BLaER1 (cell line): ENCODE measurements around the gene ZNF14.

Source experiments
- H3K27ac ChIP-seq: shearing (Covaris generic); formaldehyde crosslinking; 2 replicates; pipeline ENCODE4 v1.8.1; 2022
- H3K27me3 ChIP-seq: shearing (Covaris generic); formaldehyde crosslinking; 2 replicates; pipeline ENCODE4 v1.8.1; 2022
- H3K36me3 ChIP-seq: shearing (Covaris generic); formaldehyde crosslinking; 2 replicates; pipeline ENCODE4 v1.8.1; 2022
- H3K4me1 ChIP-seq: shearing (Covaris generic); formaldehyde crosslinking; 2 replicates; pipeline ENCODE4 v1.8.1; 2022
- H3K4me2 ChIP-seq: shearing (Covaris generic); formaldehyde crosslinking; 2 replicates; pipeline ENCODE4 v1.8.1; 2022
- H3K4me3 ChIP-seq: shearing (Covaris generic); formaldehyde crosslinking; 2 replicates; pipeline ENCODE4 v1.8.1; 2022
- H3K9ac ChIP-seq: shearing (Covaris generic); formaldehyde crosslinking; 2 replicates; pipeline ENCODE4 v1.8.1; 2022
- H3K9me3 ChIP-seq: shearing (Covaris generic); formaldehyde crosslinking; 2 replicates; pipeline ENCODE4 v1.8.1; 2022
- H4K20me1 ChIP-seq: shearing (Covaris generic); formaldehyde crosslinking; 2 replicates; pipeline ENCODE4 v1.8.1; 2022
- Cebpa-rat ChIP-seq: shearing (Covaris generic); IDR thresholded peaks from 2 replicates; pipeline ENCODE4 v1.8.1; 2022

The ZNF14 gene

DNA sequence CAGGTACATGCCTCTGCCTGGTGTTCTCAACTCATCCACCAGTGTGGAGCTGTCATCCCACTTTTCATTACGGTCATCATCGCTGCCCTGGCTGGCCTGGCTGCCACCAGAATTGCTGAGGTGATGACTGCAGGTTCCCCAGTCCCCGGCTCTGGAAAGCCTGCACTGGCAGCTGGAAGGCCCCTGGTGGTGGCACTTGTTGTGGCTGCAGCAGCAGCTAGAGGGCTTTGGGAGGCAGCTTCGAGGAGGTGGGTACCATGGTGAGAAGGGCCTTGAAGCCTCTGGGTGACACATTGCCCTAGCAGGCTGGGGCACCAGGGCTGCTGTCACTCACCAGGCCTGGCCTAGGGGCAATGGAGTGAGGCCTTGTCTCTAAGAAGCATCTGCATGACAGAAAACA, 25.3 kb upstream of the ZNF14 start:
- H4K20me1 ChIP-seq = no peaks in the 10 kb centered on the region
- TF ChIP-seq Cebpa-rat = no peak
- H3K27me3 ChIP-seq = no peaks in the 10 kb centered on the region
- H3K4me3 ChIP-seq = no peak overlapping the region
- H3K4me1 ChIP-seq = no peaks in the 10 kb centered on the region
- no peak overlapping the region for H3K9ac ChIP-seq
- no peak overlapping the region for H3K4me2 ChIP-seq
- peaks cover 44% of the 10 kb centered on the region for H3K9me3 ChIP-seq
- no peak overlapping the region for H3K27ac ChIP-seq
- H3K36me3 ChIP-seq = no peaks in the 10 kb centered on the region

DNA sequence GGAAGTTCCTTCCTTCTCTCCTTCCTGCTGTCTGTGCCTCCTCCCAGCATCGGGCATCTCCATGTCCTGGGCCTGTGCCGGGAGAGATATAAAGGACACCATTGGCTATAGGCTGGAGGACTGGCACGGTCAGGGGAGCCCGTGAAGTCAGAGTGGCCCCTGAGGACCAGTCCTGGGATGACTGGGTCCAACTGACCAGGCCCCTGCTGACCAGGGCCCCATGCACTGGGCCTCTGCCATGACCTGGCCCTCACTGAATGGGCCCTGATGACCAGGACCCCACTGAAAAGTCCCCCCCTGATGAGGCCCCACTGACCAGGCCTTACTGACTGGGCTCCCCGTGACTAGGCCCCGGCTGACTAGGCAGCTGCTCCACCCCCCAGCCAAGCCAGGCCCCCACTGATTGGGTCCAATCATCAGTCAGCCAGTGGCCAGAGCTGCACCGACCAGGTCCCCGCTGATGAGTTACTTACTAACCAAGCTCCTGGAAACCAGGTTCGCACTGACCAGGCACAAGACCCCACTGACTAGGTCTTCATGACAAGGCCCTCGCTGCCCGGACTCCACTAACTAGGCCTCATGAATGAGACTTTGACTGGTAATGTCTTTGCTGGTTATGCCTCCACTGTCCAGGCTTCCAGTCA, 20.0 kb upstream of the ZNF14 start:
- no peak overlapping the region for H3K4me2 ChIP-seq
- H4K20me1 ChIP-seq = no peaks in the 10 kb centered on the region
- H3K4me1 ChIP-seq = no peaks in the 10 kb centered on the region

DNA sequence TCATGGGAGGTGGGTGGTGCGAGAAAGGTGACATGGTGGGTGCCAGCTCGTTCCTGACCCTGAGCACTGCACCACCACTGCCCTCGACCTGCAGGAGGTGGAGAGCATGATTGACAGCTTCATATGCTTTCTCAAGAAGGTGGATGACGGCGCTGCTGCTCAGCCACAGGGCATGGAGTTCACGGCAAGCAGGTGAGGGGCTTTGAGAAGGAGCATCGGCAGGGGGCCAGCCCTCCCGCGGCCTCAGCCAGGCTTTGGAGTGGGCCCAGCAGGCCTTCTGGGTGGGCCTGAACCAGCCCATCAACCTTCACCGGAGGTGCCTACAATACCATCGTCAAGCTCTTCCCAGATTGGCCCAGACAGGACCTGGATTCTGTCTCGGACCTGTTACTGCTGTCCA, 18.9 kb upstream of the ZNF14 start:
- no peak overlapping the region for H3K9ac ChIP-seq
- H4K20me1 ChIP-seq = no peaks in the 10 kb centered on the region
- peaks cover 20% of the 10 kb centered on the region for H3K9me3 ChIP-seq
- no peak overlapping the region for H3K27ac ChIP-seq
- H3K4me2 ChIP-seq = no peak overlapping the region
- H3K36me3 ChIP-seq = no peaks in the 10 kb centered on the region
- no peak overlapping the region for H3K4me3 ChIP-seq
- no peaks in the 10 kb centered on the region for H3K27me3 ChIP-seq
- no peaks in the 10 kb centered on the region for H3K4me1 ChIP-seq
- TF ChIP-seq Cebpa-rat = no peak

More for the DNA sequence above, 20.0 kb upstream of the ZNF14 start:
- H3K27ac ChIP-seq = no peak overlapping the region
- H3K9me3 ChIP-seq = peaks cover 30% of the 10 kb centered on the region
- TF ChIP-seq Cebpa-rat = no peak
- H3K36me3 ChIP-seq = no peaks in the 10 kb centered on the region
- no peak overlapping the region for H3K9ac ChIP-seq
- H3K4me3 ChIP-seq = no peak overlapping the region
- H3K27me3 ChIP-seq = no peaks in the 10 kb centered on the region

DNA sequence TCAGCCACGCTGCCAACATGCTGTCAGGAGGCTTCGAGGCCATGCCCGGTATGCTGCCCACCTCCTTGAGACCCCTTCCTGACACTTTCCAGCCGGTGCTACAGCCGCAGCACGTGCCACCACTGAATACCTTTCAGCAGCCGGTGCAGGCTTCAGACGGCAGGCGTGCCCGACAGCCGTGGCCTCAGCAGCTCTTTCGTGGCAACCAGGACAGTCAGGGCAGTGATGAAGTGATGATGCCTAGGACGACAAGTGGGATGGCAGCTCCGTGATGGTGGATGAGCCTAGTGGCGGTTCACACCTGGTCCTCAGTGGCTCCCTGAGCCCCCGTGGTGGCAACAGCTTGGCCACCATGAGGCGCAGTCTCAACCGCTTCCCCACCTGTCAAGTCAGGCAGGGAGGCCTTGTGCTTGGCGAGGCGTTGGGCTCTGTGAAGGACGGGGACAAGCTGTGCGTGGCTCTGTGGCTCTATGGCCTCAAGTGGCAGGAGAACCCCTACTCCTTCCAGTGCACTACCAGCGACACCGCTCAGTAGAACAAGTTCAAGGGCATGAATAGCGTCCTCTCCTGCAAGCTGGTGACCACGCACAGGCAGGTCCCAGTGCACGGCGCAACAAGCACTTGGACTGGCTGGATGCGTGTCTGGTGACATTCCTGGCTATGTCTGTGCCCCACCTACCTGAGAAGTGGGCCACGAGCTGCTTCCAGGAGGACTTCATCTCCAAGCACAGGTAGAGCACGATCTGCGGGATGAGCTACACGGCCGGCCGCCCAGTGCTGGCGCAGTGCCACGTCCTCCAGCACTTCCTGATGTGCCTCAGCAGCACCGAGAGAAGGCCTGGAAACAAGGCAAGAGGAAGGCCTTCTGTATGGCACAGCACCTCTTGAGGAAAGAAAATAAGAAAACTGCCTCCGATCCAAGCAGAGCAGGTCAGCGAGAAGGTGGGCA, 18.2 kb upstream of the ZNF14 start:
- Histone ChIP-seq H3K9me3 (peaks cover 15% of the 10 kb centered on the region), H3K27ac (no peak overlapping the region), H3K4me2 (no peak overlapping the region), H3K36me3 (no peaks in the 10 kb centered on the region), H4K20me1 (no peaks in the 10 kb centered on the region), H3K27me3 (no peaks in the 10 kb centered on the region), H3K9ac (no peak overlapping the region), H3K4me1 (no peaks in the 10 kb centered on the region), H3K4me3 (no peak overlapping the region)
- TF ChIP-seq Cebpa-rat = no peak

DNA sequence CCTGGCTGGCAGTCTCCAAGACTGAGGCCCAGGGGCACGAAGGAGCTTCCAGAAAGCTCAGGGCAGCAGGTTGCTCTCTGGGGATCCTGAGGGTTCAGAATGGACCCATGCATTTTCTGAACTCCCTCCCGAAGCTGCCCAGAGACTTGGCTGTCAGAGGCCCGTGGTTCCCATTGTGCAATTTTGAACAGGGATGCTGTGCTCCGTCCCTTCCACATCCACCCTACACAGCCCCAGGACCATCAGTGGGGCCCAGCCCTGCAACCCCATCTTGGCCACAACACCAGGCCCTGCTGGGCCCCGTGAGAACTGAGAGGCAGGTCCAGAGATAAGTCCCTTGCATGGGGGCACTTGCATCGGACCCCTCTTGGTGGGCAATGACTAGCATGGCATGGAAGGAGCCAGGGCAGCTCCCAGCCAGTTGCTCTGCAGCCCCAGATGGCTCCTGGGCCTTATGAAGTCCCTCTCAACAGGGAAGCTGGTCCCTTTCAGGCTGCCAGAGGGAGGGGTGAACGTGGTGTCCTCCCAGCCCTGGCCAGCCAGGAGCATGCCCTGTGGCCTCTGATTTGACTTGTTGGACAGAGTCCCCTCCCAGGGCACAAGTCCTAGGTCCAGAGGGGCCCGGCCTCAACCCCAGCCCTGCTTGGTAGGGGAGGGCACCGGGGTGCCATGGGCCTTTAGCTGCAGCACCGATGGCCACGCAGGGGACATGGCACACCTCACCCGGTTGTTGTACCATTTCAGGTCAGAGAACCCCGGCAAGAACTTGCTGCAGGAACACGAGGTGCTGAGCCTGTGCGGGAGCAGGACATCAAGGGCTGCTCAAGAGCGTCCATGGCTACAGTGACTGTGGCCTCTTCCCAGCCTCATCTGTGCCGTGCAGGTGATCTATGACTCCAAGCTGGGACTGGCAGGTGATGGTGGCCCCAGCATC, 17.3 kb upstream of the ZNF14 start:
- H3K4me3 ChIP-seq = no peak overlapping the region
- no peak for TF ChIP-seq Cebpa-rat
- H3K9me3 ChIP-seq = peaks cover 6% of the 10 kb centered on the region
- no peak overlapping the region for H3K4me2 ChIP-seq
- no peak overlapping the region for H3K27ac ChIP-seq
- H3K36me3 ChIP-seq = no peaks in the 10 kb centered on the region
- no peaks in the 10 kb centered on the region for H4K20me1 ChIP-seq
- no peak overlapping the region for H3K9ac ChIP-seq
- no peaks in the 10 kb centered on the region for H3K27me3 ChIP-seq
- H3K4me1 ChIP-seq = no peaks in the 10 kb centered on the region

DNA sequence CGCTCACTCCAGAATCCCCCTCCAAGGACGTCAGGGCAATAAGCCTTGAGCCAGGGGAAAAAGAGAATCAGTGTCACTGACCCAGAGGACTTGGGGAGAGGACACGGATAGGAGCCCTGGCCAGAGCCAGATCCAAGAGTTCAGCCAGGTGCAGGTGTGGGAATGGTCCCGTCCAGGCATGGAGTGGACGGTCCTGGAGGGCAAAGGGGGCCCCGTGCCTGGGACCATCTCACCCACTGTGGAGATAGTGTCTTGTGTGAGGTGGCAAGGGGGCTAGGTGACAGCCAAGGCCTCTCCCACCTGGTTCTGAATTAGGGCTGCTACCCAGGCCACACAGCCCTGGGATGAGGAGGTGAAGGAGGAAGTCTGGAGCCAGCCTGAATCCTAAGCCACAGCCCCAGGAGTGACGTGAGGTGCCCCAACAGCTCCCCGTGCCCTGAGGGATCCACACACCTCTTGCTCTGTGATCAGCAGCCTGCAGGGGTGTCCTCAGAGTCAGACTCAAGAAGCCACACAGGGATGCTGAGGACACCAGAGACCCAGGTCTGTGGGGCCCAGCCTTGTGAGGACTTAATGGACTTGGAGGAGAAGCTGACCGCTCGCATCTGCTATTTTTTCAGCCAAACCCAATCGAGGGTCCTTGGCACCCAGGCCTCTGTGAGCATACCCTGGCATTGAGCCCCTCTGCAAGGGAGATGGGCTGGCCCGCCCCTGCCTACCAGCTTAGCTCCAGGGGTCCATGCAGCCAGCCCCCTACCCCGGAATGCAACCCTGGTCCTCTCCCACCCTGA, 16.4 kb upstream of the ZNF14 start:
- H4K20me1 ChIP-seq = no peaks in the 10 kb centered on the region
- no peak overlapping the region for H3K4me3 ChIP-seq
- H3K4me1 ChIP-seq = no peaks in the 10 kb centered on the region
- H3K27ac ChIP-seq = no peak overlapping the region
- TF ChIP-seq Cebpa-rat = no peak
- H3K36me3 ChIP-seq = no peaks in the 10 kb centered on the region
- no peak overlapping the region for H3K9ac ChIP-seq
- H3K9me3 ChIP-seq = no peaks in the 10 kb centered on the region
- no peak overlapping the region for H3K4me2 ChIP-seq
- H3K27me3 ChIP-seq = no peaks in the 10 kb centered on the region

DNA sequence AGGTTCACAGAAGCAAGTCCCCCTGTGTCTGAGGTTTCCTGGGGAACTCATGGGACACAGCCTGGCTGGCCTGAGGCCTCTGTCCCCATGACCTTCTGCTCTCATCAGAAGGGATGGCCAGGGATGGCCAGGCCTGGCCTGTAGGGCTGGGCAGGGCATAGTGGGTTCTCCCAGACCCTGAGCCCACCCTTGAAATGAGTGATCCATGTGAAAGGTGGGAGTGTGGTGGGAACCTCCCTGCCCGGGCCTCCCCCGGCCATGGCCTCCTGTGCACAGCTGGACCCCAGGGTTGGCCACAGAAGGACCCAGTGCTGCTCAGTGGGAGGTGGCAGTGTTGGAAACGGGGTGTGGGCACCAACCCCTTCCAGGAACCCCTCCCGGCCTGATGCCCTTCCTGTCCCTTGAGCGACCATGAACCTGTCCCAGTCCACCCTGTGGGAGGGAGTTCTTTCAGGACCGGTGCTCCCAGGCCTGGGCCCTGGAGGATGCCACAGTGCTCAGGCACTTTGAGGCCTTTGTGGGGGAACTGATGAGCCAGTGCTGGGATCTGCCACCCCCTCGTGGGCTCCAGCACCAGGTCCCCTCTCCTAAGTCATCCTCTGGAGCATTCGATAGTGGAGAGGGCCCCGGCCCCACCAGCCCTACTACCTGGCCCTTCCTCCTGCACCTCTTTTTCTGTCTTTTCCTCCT, 15.5 kb upstream of the ZNF14 start:
- Histone ChIP-seq H3K4me2 (no peak overlapping the region), H3K36me3 (no peaks in the 10 kb centered on the region), H3K27me3 (no peaks in the 10 kb centered on the region), H3K4me1 (no peaks in the 10 kb centered on the region), H3K27ac (no peak overlapping the region), H3K9me3 (no peaks in the 10 kb centered on the region), H4K20me1 (no peaks in the 10 kb centered on the region), H3K9ac (no peak overlapping the region), H3K4me3 (no peak overlapping the region)
- TF ChIP-seq Cebpa-rat = no peak

DNA sequence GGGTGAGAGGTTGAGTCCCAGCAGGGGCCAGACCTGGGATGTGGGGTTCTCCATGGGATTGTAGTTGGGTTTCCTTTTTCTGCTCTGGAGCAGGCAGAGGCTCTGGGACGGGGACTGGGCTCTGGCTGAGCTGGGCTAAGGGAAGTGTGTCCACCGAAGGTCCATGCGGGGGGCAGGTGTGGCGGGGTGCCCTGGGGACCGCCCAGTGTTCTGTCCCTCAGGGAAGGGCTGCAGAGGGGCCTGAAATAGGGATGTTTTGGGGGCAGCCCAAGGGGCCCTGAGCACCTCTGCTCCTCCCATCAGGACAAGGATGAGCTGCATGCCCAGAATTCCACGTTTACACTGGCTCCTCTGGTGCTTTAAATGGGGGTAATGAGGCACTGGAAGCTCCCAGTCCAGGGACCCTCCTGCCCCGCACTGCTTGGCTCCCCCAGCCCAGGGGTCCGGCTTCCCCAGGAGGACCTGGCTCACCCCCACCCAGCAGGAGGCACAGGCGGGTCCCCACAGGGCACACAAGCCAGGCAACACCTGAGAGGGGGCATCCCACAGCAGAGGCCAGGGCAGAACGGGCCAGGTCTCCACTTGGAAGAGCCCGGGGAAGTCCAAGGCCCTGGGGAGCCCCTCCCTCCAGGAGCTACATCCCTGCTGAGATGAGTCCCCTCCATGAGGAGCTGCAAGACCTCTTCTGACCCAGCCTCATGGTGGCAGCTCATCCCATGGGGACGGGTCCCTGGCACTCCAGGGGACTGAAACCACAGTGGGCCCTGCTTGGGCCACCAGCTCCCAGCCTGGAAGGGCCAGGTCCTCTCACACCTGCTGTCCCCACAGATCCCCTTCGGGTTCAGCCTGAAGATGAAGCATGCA, 14.7 kb upstream of the ZNF14 start:
- H3K4me2 ChIP-seq = no peak overlapping the region
- no peaks in the 10 kb centered on the region for H3K36me3 ChIP-seq
- H3K9me3 ChIP-seq = no peaks in the 10 kb centered on the region
- TF ChIP-seq Cebpa-rat = no peak
- H3K4me1 ChIP-seq = no peaks in the 10 kb centered on the region
- no peaks in the 10 kb centered on the region for H3K27me3 ChIP-seq
- H3K27ac ChIP-seq = no peak overlapping the region
- no peaks in the 10 kb centered on the region for H4K20me1 ChIP-seq
- H3K9ac ChIP-seq = no peak overlapping the region
- no peak overlapping the region for H3K4me3 ChIP-seq
